Ectodermal cell (in vitro differentiated cells): Measurements from ENCODE around the gene MLLT10.

Source experiments
- H3K27ac ChIP-seq: 2 replicates; pipeline ENCODE4 v1.7.0; 2013; ENCODE audit warnings: mild to moderate bottlenecking, low read depth, low read length; ENCODE audit not compliant: insufficient read depth, poor library complexity, severe bottlenecking
- H3K27me3 ChIP-seq: 2 replicates; pipeline ENCODE4 v1.7.0; 2013; ENCODE audit warnings: mild to moderate bottlenecking, low read length; ENCODE audit not compliant: insufficient read depth, control insufficient read depth, poor library complexity, severe bottlenecking
- H3K36me3 ChIP-seq: one replicate; pipeline ENCODE4 v1.7.0; 2013; ENCODE audit warnings: low read length; ENCODE audit not compliant: control insufficient read depth, insufficient read depth
- H3K4me1 ChIP-seq: one replicate; pipeline ENCODE4 v1.7.0; 2013; ENCODE audit warnings: low read length; ENCODE audit not compliant: control insufficient read depth, insufficient read depth
- H3K4me3 ChIP-seq: 2 replicates; pipeline ENCODE4 v1.7.0; 2013; ENCODE audit warnings: low read depth, low read length, control low read depth; ENCODE audit not compliant: insufficient read depth
- H3K9me3 ChIP-seq: 2 replicates; pipeline ENCODE4 v1.7.0; 2013; ENCODE audit warnings: mild to moderate bottlenecking, low read length, moderate library complexity; ENCODE audit not compliant: control insufficient read depth
- WGBS, 2 experiments: methylation state at CpG; one replicate each; pipeline ENCODE4 v1.1.7; 2013; ENCODE audit warnings: missing lambda C conversion rate in 2 of 2; 5-methylcytosine and 5-hydroxymethylcytosine counted together

Gene MLLT10

DNA sequence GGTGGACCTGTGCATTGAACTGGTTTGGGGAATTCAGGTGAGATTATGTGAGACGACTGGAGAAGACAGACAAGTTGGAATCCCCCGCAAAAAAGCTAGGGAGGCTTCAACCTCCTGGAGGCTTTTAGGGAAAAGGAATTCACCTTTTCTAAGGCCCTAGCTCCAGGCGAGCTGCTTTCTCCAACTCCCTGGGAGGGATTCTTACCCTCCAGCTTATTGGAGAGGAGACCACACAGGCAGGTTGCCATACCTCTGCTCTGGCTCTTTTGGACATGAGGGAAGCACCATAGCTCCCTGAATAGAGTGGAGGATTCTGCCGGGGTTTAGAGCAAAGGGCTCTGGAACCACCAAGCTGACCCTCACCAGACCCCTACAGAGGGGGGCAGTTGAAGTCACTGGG, 213.8 kb downstream of the MLLT10 start:
- Histone ChIP-seq H3K27me3 (no peaks in the 10 kb centered on the region), H3K27ac (no peak overlapping the region), H3K9me3 (no peaks in the 10 kb centered on the region), H3K36me3 (peaks cover 11% of the 10 kb centered on the region), H3K4me3 (no peak overlapping the region), H3K4me1 (no peaks in the 10 kb centered on the region)
- 87 to 90% methylated on average over 4 of the region's 4 CpGs for WGBS, 2 experiments

GRCh38 chr10:21749788-21750187, 215.8 kb downstream of the MLLT10 start:
- no peak overlapping the region for H3K27ac ChIP-seq
- H3K36me3 ChIP-seq: peaks cover 1% of the 10 kb centered on the region
- 97 to 98% methylated on average over 3 of the region's 3 CpGs for WGBS, 2 experiments

GRCh38 chr10:21750424-21750823, 216.4 kb downstream of the MLLT10 start:
- Histone ChIP-seq H3K27ac (no peak overlapping the region), H3K27me3 (no peaks in the 10 kb centered on the region), H3K9me3 (no peaks in the 10 kb centered on the region), H3K36me3 (no peaks in the 10 kb centered on the region), H3K4me1 (peaks cover 5% of the 10 kb centered on the region), H3K4me3 (no peak overlapping the region)
- 83 to 86% methylated on average over 12 of the region's 12 CpGs for WGBS, 2 experiments

More at GRCh38 chr10:21749788-21750187, 215.8 kb downstream of the MLLT10 start:
- Histone ChIP-seq H3K27me3 (no peaks in the 10 kb centered on the region), H3K4me3 (no peak overlapping the region), H3K4me1 (peaks cover 5% of the 10 kb centered on the region), H3K9me3 (no peaks in the 10 kb centered on the region)

GRCh38 chr10:21751341-21752310, 217.6 kb downstream of the MLLT10 start:
- peaks cover 11% of the 10 kb centered on the region for H3K4me1 ChIP-seq
- H3K36me3 ChIP-seq: no peaks in the 10 kb centered on the region

GRCh38 chr10:21753497-21754270, 219.7 kb downstream of the MLLT10 start:
- no peaks in the 10 kb centered on the region for H3K36me3 ChIP-seq
- 88 to 90% methylated on average over 18 of the region's 18 CpGs for WGBS, 2 experiments
- H3K4me3 ChIP-seq: no peak overlapping the region
- H3K27me3 ChIP-seq: no peaks in the 10 kb centered on the region
- H3K4me1 ChIP-seq: peaks cover 25% of the 10 kb centered on the region
- H3K9me3 ChIP-seq: no peaks in the 10 kb centered on the region
- H3K27ac ChIP-seq: no peak overlapping the region

More at GRCh38 chr10:21751341-21752310, 217.6 kb downstream of the MLLT10 start:
- Histone ChIP-seq H3K4me3 (no peak overlapping the region), H3K9me3 (no peaks in the 10 kb centered on the region), H3K27me3 (no peaks in the 10 kb centered on the region), H3K27ac (no peak overlapping the region)
- 38 to 47% methylated on average over 25 to 26 of the region's 26 CpGs for WGBS, 2 experiments

DNA sequence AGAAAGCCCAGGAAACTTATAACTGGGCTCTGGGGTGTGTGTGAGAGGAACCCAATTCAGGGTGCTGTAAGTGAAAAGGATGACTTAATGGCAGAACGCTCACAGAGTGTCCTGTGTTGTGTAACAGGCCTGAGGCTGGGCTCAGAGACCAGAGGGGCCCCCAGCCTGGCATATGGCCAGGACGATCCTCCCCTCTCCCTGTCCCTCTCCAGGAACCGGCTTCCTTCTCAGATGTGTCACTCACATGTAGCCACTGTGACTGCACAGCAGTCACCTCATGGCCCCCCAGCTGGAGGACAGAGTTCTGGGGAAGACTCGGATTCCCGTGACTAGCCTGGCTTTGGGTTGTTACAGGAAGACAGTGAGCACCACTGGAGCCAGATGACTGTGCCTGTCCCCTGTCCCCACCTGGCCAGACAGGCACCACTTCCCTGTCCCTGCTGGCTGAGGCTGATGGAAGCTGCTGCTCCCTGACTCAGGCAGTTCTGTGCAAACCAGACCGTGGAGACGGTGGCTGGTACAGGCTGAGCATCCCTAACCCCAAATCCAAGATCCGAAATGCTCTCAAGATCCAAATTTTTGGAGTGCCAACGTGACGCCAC, 220.5 kb downstream of the MLLT10 start:
- peaks cover 25% of the 10 kb centered on the region for H3K4me1 ChIP-seq
- no peak overlapping the region for H3K4me3 ChIP-seq
- no peaks in the 10 kb centered on the region for H3K27me3 ChIP-seq
- H3K27ac ChIP-seq: no peak overlapping the region
- H3K36me3 ChIP-seq: no peaks in the 10 kb centered on the region
- WGBS, 2 experiments: 89 to 92% methylated on average over 10 of the region's 10 CpGs
- no peaks in the 10 kb centered on the region for H3K9me3 ChIP-seq

- Histone ChIP-seq H3K27ac (no peak overlapping the region), H3K36me3 (no peaks in the 10 kb centered on the region)
- 82 to 90% methylated on average over 12 of the region's 12 CpGs for WGBS, 2 experiments
Measured at GRCh38 chr10:21756707-21757106, 222.7 kb downstream of the MLLT10 start.

DNA sequence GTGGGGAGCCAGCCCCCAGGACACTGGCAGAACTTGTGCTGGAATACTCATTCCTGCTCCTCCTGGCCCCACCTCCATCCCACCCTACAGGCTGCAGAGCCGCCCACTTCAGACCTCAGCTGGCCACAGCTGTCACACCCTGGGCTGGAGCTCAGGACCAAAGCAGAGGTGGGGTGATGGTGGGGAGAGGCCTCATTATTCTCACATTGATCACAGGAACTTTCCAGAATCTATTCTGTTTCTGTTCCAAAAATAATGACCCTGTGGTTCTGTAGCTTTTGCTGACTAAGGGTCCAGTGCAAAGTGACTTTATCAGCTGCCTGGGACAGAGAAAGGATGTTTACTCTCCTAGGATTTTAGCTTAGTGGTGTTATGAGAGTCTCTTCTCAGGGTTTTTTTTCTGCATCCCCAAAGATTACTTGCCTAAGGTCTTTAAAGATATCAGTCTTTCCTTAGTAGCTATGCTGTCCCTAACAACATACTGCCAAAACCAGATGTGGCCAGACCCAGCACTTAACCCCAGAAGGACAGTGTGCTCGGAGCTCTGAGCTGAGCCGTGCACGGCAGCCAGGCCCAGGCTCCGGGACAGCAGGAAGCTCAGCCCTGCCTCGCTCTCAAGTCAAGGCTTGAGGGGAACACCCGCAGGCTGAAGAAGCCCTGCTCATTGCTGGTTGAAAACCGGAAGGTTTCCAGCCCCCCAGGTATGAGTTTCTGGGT, 223.3 kb downstream of the MLLT10 start:
- Histone ChIP-seq H3K4me1 (peaks cover 25% of the 10 kb centered on the region), H3K9me3 (no peaks in the 10 kb centered on the region), H3K36me3 (no peaks in the 10 kb centered on the region), H3K27ac (no peak overlapping the region), H3K4me3 (no peak overlapping the region), H3K27me3 (no peaks in the 10 kb centered on the region)
- WGBS, 2 experiments: 52 to 55% methylated on average over 8 of the region's 8 CpGs

More at GRCh38 chr10:21756707-21757106, 222.7 kb downstream of the MLLT10 start:
- Histone ChIP-seq H3K4me3 (no peak overlapping the region), H3K4me1 (peaks cover 25% of the 10 kb centered on the region), H3K9me3 (no peaks in the 10 kb centered on the region), H3K27me3 (no peaks in the 10 kb centered on the region)

DNA sequence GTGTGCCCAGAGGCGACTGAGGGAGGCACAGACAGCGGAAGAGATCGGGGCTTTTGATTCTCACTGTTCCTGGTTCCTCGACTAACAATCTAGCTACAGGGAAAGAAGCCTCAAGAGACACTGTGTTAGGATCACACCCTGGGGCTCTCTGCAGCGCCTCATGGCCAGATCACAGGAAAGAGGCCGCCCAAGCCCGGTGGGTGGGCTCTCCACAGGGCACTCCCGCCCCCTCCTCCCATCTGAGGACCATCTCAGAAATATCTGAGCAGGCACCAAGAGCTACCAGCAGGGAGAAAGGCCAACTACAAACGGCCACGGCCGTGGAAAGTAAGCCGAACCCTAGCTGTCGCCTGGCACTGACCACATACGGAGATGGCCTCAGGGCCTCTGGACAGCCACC, 224.2 kb downstream of the MLLT10 start:
- no peaks in the 10 kb centered on the region for H3K27me3 ChIP-seq
- peaks cover 25% of the 10 kb centered on the region for H3K4me1 ChIP-seq
- WGBS, 2 experiments: 47 to 53% methylated on average over 14 of the region's 14 CpGs
- no peaks in the 10 kb centered on the region for H3K9me3 ChIP-seq
- no peak overlapping the region for H3K27ac ChIP-seq
- H3K36me3 ChIP-seq: no peaks in the 10 kb centered on the region
- H3K4me3 ChIP-seq: no peak overlapping the region
